Keratinocyte (primary cell): ENCODE data around the gene TMEM39B. TPM values are rescaled to one million over a fixed set of nuclear protein-coding genes. Genes with fewer than 3 reads are reported as not detected.

ENCODE experiments used
- DNase-seq: peaks from one replicate; pipeline ENCODE4 v3.0.0-alpha.2; 2011; ENCODE audit warnings: low read depth, missing footprints, low spot score
- FAIRE-seq: peaks from 2 replicates; lab custom pipeline; 2011; peaks lifted over from hg19 to GRCh38; lab: Jason Lieb, UNC
- H2AFZ ChIP-seq: 2 replicates; pipeline ENCODE4 v1.6.0; 2012; ENCODE audit warnings: low read length, control low read depth, inconsistent platforms; ENCODE audit not compliant: control insufficient read depth
- H3K27ac ChIP-seq: 2 replicates; pipeline ENCODE4 v1.5.1; 2011; ENCODE audit warnings: low read length; ENCODE audit not compliant: control insufficient read depth, insufficient read depth
- H3K27me3 ChIP-seq: 3 replicates; pipeline ENCODE4 v1.6.0; 2011; ENCODE audit warnings: low read length; ENCODE audit not compliant: control insufficient read depth, insufficient read depth; ENCODE audit errors: extremely low read depth
- H3K36me3 ChIP-seq, 2 experiments: 2 replicates in 1 of 2; 3 replicates in 1 of 2; pipeline ENCODE4 v1.5.1; 2011; ENCODE audit warnings: low read length in 2 of 2, mild to moderate bottlenecking in 1 of 2; ENCODE audit not compliant: control insufficient read depth in 2 of 2, insufficient read depth in 2 of 2; ENCODE audit errors: extremely low read depth in 1 of 2
- H3K4me1 ChIP-seq: 3 replicates; pipeline ENCODE4 v1.5.1; 2011; ENCODE audit warnings: low read length; ENCODE audit not compliant: control insufficient read depth, insufficient read depth; ENCODE audit errors: extremely low read depth
- H3K4me2 ChIP-seq: 3 replicates; pipeline ENCODE4 v1.6.0; 2011; ENCODE audit warnings: low read depth, low read length; ENCODE audit not compliant: control insufficient read depth, insufficient read depth; ENCODE audit errors: extremely low read depth
- H3K4me3 ChIP-seq, 3 experiments: fragments of 200-600 bp in 1 of 3; sonication (generic) in 1 of 3; 2 replicates in 2 of 3; 3 replicates in 1 of 3; pipeline ENCODE4 v1.5.1; 2011 to 2016; ENCODE audit warnings: low read length in 3 of 3, mild to moderate bottlenecking in 3 of 3, control low read depth in 2 of 3, inconsistent platforms in 1 of 3, low read depth in 1 of 3, mixed read lengths in 1 of 3, mixed run types in 1 of 3, moderate library complexity in 1 of 3; ENCODE audit not compliant: control insufficient read depth in 2 of 3, insufficient read depth in 2 of 3; ENCODE audit errors: extremely low read depth in 1 of 3
- H3K79me2 ChIP-seq: 2 replicates; pipeline ENCODE4 v1.6.0; 2012; ENCODE audit warnings: low read length; ENCODE audit not compliant: control insufficient read depth, insufficient read depth
- H3K9ac ChIP-seq: 3 replicates; pipeline ENCODE4 v1.6.0; 2011; ENCODE audit warnings: low read length; ENCODE audit not compliant: control insufficient read depth, insufficient read depth; ENCODE audit errors: extremely low read depth
- H3K9me1 ChIP-seq: 3 replicates; pipeline ENCODE4 v1.6.0; 2011; ENCODE audit warnings: low read length; ENCODE audit not compliant: control insufficient read depth, insufficient read depth; ENCODE audit errors: extremely low read depth
- H3K9me3 ChIP-seq: 2 replicates; pipeline ENCODE4 v1.5.1; 2012; ENCODE audit warnings: low read depth, low read length; ENCODE audit not compliant: control insufficient read depth
- H4K20me1 ChIP-seq: 3 replicates; pipeline ENCODE4 v1.6.0; 2011; ENCODE audit warnings: low read length; ENCODE audit not compliant: control insufficient read depth, insufficient read depth; ENCODE audit errors: extremely low read depth
- CTCF ChIP-seq, 3 experiments: IDR thresholded peaks in 1 of 3; conservative IDR thresholded peaks in 1 of 3; optimal IDR thresholded peaks in 1 of 3; 2 replicates in 2 of 3; 3 replicates in 1 of 3; pipeline versions ENCODE3 to v1.5.1; 2011; ENCODE audit warnings: low read length in 3 of 3, mild to moderate bottlenecking in 3 of 3, moderate library complexity in 2 of 3, control low read depth in 1 of 3, inconsistent platforms in 1 of 3; ENCODE audit not compliant: insufficient read depth in 2 of 3; ENCODE audit errors: extremely low read depth in 1 of 3
- EZH2 ChIP-seq: IDR thresholded peaks from one replicate; pipeline ENCODE4 v1.6.1; 2012; ENCODE audit warnings: inconsistent platforms, mild to moderate bottlenecking, low read length, moderate library complexity
- dilution Hi-C: fragments of 300-500 bp; cut with MboI; formaldehyde crosslinking; loops from one replicate; pipeline ENCODE4 v1.7.0; 2020; ENCODE audit warnings: low sequenced_read_pairs; ENCODE audit not compliant: extremely low pct_ligation_motif_present
- polyA plus RNA-seq, 5 experiments: library from polyadenylated mRNA; depleted of rRNA in 3 of 5; stranded (reverse) in 3 of 5; stranded (forward) in 1 of 5; unstranded in 1 of 5; fragments of >200 nt; gene quantifications; 1 replicate in 1 of 5; 2 replicates in 3 of 5; 3 replicates in 1 of 5; pipeline versions ENCODE4 v1.2.1 to v1.2.3, GENCODE V29; 2011 to 2012; ENCODE audit warnings: missing spikeins in 2 of 5, low read depth in 1 of 5, low replicate concordance in 1 of 5

TMEM39B gene
- polyA plus RNA-seq, 1 donor (not counting 4 experiments of a cell fraction or from before 2014, with no cell fraction given): 6.8 TPM

GRCh38 chr1:32125313-32125712 lies 52.6 kb downstream of the TMEM39B start:
- Histone ChIP-seq H3K4me1 (peaks cover 5% of the 10 kb centered on the region), H3K79me2 (peaks cover 91% of the 10 kb centered on the region), H3K9me3 (no peaks in the 10 kb centered on the region), H3K4me3 (no peak overlapping the region), H4K20me1 (peaks cover 8% of the 10 kb centered on the region), H3K9me1 (no peaks in the 10 kb centered on the region), H3K27ac (no peak overlapping the region), H3K27me3 (no peaks in the 10 kb centered on the region), H3K36me3 (peaks cover 2 to 3% of the 10 kb centered on the region in 2 experiments), H2AFZ (no peak overlapping the region), H3K4me2 (no peak overlapping the region), H3K9ac (no peak overlapping the region)
- no peak for TF ChIP-seq EZH2
- no peak for TF ChIP-seq CTCF (optimal IDR thresholded peaks at IDR 0.05 in 1 of 3, IDR thresholded peaks at IDR 0.05 in 1 of 3, conservative IDR thresholded peaks at IDR 0.05 in 1 of 3; ENCODE audit: extremely low read depth in 1 of 3, insufficient read depth in 2 of 3, low read length in 3 of 3)
- FAIRE-seq: no peak
- dilution Hi-C loops: no loop called here
- no peak for DNase-seq

GRCh38 chr1:32126770-32127169 lies 54.0 kb downstream of the TMEM39B start:
- no peak for FAIRE-seq
- Histone ChIP-seq H3K9ac (no peak overlapping the region), H3K4me1 (peaks cover 5% of the 10 kb centered on the region), H3K27me3 (no peaks in the 10 kb centered on the region), H3K9me1 (no peaks in the 10 kb centered on the region), H3K36me3 (peaks cover 2 to 3% of the 10 kb centered on the region in 2 experiments), H3K4me3 (no peak overlapping the region), H3K4me2 (no peak overlapping the region), H4K20me1 (peaks cover 8% of the 10 kb centered on the region), H2AFZ (no peak overlapping the region), H3K79me2 (peaks cover 85% of the 10 kb centered on the region), H3K27ac (no peak overlapping the region), H3K9me3 (no peaks in the 10 kb centered on the region)
- dilution Hi-C loops: no loop called here
- TF ChIP-seq CTCF (optimal IDR thresholded peaks at IDR 0.05 in 1 of 3, IDR thresholded peaks at IDR 0.05 in 1 of 3, conservative IDR thresholded peaks at IDR 0.05 in 1 of 3; ENCODE audit: extremely low read depth in 1 of 3, insufficient read depth in 2 of 3, low read length in 3 of 3) (no peak), EZH2 (no peak)
- no peak for DNase-seq
